ENCODE measurements around the gene TMEM132A.

TMEM132A gene

GRCh38 chr11:60939855-60940254 is 15.6 kb downstream of the TMEM132A start:
- H3K4me1 ChIP-seq (ENCODE audit: control insufficient read depth in 1 of 2, insufficient read depth in 2 of 2, low read length in 2 of 2) = peaks cover 21 to 22% of the 10 kb centered on the region in 2 experiments
- H2BK120ac ChIP-seq (ENCODE audit: insufficient read depth, low read length, poor library complexity) = no peak overlapping the region
- H4K8ac ChIP-seq (ENCODE audit: low read depth, low read length) = no peak overlapping the region
- no peak overlapping the region for H3K4ac ChIP-seq (ENCODE audit: low read depth, low read length)
- DNase-seq = peak; percentile 68 to 85
- H3K9me3 ChIP-seq (ENCODE audit: insufficient read depth, low read depth, low read length) = no peaks in the 10 kb centered on the region
- H3K79me1 ChIP-seq (ENCODE audit: low read length) = peaks cover 11% of the 10 kb centered on the region
- H3K14ac ChIP-seq (ENCODE audit: low read length) = no peak overlapping the region
- no peak overlapping the region for H4K91ac ChIP-seq (ENCODE audit: low read depth, low read length)
- H3K4me3 ChIP-seq (ENCODE audit: low read depth, low read length) = no peak overlapping the region
- no peak overlapping the region for H3K23ac ChIP-seq (ENCODE audit: low read length)
- H3K9ac ChIP-seq (ENCODE audit: low read length) = no peak overlapping the region
- no peaks in the 10 kb centered on the region for H3K79me2 ChIP-seq (ENCODE audit: control insufficient read depth, insufficient read depth, low read length, poor library complexity)
- H3K4me2 ChIP-seq (ENCODE audit: low read length) = no peak overlapping the region
- H3K27me3 ChIP-seq (ENCODE audit: insufficient read depth, low read length) = no peaks in the 10 kb centered on the region
- no peak overlapping the region for H3K27ac ChIP-seq (ENCODE audit: low read depth, low read length)
- H2BK5ac ChIP-seq (ENCODE audit: low read depth, low read length, poor library complexity) = no peak overlapping the region
- no peak overlapping the region for H2AK5ac ChIP-seq (ENCODE audit: low read length)
- peaks cover 20 to 25% of the 10 kb centered on the region in 2 experiments for H3K36me3 ChIP-seq (ENCODE audit: control insufficient read depth in 1 of 2, insufficient read depth in 2 of 2, low read length in 2 of 2)
- no peak overlapping the region for H2BK12ac ChIP-seq (ENCODE audit: low read length)
- H2AFZ ChIP-seq (ENCODE audit: insufficient read depth, low read length, poor library complexity) = no peak overlapping the region
- no CpG with 5 or more reads among the region's 2 CpGs for WGBS (ENCODE audit: extremely low coverage, insufficient coverage, insufficient read length)
- H3K18ac ChIP-seq (ENCODE audit: low read length) = no peak overlapping the region
- no peak overlapping the region for H4K12ac ChIP-seq (ENCODE audit: low read depth, low read length)

GRCh38 chr11:60941371-60942119 is 17.3 kb downstream of the TMEM132A start:
- peaks cover 7 to 8% of the 10 kb centered on the region in 2 experiments for H3K36me3 ChIP-seq (ENCODE audit: control insufficient read depth in 1 of 2, insufficient read depth in 2 of 2, low read length in 2 of 2)
- no peak overlapping the region for H3K9ac ChIP-seq (ENCODE audit: low read length)
- H3K79me2 ChIP-seq (ENCODE audit: control insufficient read depth, insufficient read depth, low read length, poor library complexity) = no peaks in the 10 kb centered on the region
- no peaks in the 10 kb centered on the region for H3K27me3 ChIP-seq (ENCODE audit: insufficient read depth, low read length)
- H2AFZ ChIP-seq (ENCODE audit: insufficient read depth, low read length, poor library complexity) = no peak overlapping the region
- no peak overlapping the region for H2AK5ac ChIP-seq (ENCODE audit: low read length)
- no CpG with 5 or more reads among the region's 6 CpGs for WGBS (ENCODE audit: extremely low coverage, insufficient coverage, insufficient read length)
- no peak overlapping the region for H3K4me3 ChIP-seq (ENCODE audit: low read depth, low read length)
- H4K12ac ChIP-seq (ENCODE audit: low read depth, low read length) = no peak overlapping the region
- peak overlapping the region; percentile 5 for H2BK5ac ChIP-seq (ENCODE audit: low read depth, low read length, poor library complexity)
- H3K4ac ChIP-seq (ENCODE audit: low read depth, low read length) = no peak overlapping the region
- peak in 1 of 2 donors; percentile 41 for DNase-seq
- H3K9me3 ChIP-seq (ENCODE audit: insufficient read depth, low read depth, low read length) = no peaks in the 10 kb centered on the region
- peak overlapping the region; percentile 18 for H4K8ac ChIP-seq (ENCODE audit: low read depth, low read length)
- no peak overlapping the region for H2BK120ac ChIP-seq (ENCODE audit: insufficient read depth, low read length, poor library complexity)
- peaks cover 21 to 22% of the 10 kb centered on the region in 2 experiments for H3K4me1 ChIP-seq (ENCODE audit: control insufficient read depth in 1 of 2, insufficient read depth in 2 of 2, low read length in 2 of 2)
- H2BK12ac ChIP-seq (ENCODE audit: low read length) = peak overlapping the region; percentile 7
- H3K18ac ChIP-seq (ENCODE audit: low read length) = no peak overlapping the region
- H3K14ac ChIP-seq (ENCODE audit: low read length) = peak overlapping the region; percentile 19
- H3K4me2 ChIP-seq (ENCODE audit: low read length) = no peak overlapping the region
- H4K91ac ChIP-seq (ENCODE audit: low read depth, low read length) = no peak overlapping the region
- no peak overlapping the region for H3K23ac ChIP-seq (ENCODE audit: low read length)
- H3K79me1 ChIP-seq (ENCODE audit: low read length) = peaks cover 11% of the 10 kb centered on the region
- H3K27ac ChIP-seq (ENCODE audit: low read depth, low read length) = peak overlapping the region; percentile 24

GRCh38 chr11:60942219-60942618 is 18.0 kb downstream of the TMEM132A start:
- peak overlapping the region; percentile 38 for H3K27ac ChIP-seq (ENCODE audit: low read depth, low read length)
- H3K79me2 ChIP-seq (ENCODE audit: control insufficient read depth, insufficient read depth, low read length, poor library complexity) = no peaks in the 10 kb centered on the region
- no peak overlapping the region for H3K23ac ChIP-seq (ENCODE audit: low read length)
- H3K9ac ChIP-seq (ENCODE audit: low read length) = no peak overlapping the region
- H3K9me3 ChIP-seq (ENCODE audit: insufficient read depth, low read depth, low read length) = no peaks in the 10 kb centered on the region
- peak overlapping the region; percentile 19 for H3K14ac ChIP-seq (ENCODE audit: low read length)
- peaks cover 21 to 22% of the 10 kb centered on the region in 2 experiments for H3K4me1 ChIP-seq (ENCODE audit: control insufficient read depth in 1 of 2, insufficient read depth in 2 of 2, low read length in 2 of 2)
- H2BK5ac ChIP-seq (ENCODE audit: low read depth, low read length, poor library complexity) = peak overlapping the region; percentile 5
- DNase-seq = peak; percentile 91
- H4K12ac ChIP-seq (ENCODE audit: low read depth, low read length) = no peak overlapping the region
- H2AK5ac ChIP-seq (ENCODE audit: low read length) = no peak overlapping the region
- no peak overlapping the region for H3K18ac ChIP-seq (ENCODE audit: low read length)
- H3K36me3 ChIP-seq (ENCODE audit: control insufficient read depth in 1 of 2, insufficient read depth in 2 of 2, low read length in 2 of 2) = peaks cover 1% of the 10 kb centered on the region in 2 experiments
- H2AFZ ChIP-seq (ENCODE audit: insufficient read depth, low read length, poor library complexity) = no peak overlapping the region
- peak overlapping the region; percentile 18 for H4K8ac ChIP-seq (ENCODE audit: low read depth, low read length)
- WGBS (ENCODE audit: extremely low coverage, insufficient coverage, insufficient read length) = no CpG with 5 or more reads among the region's 4 CpGs
- no peak overlapping the region for H2BK120ac ChIP-seq (ENCODE audit: insufficient read depth, low read length, poor library complexity)
- peaks cover 11% of the 10 kb centered on the region for H3K79me1 ChIP-seq (ENCODE audit: low read length)
- no peak overlapping the region for H3K4me2 ChIP-seq (ENCODE audit: low read length)
- H3K27me3 ChIP-seq (ENCODE audit: insufficient read depth, low read length) = no peaks in the 10 kb centered on the region
- H3K4me3 ChIP-seq (ENCODE audit: low read depth, low read length) = no peak overlapping the region
- H3K4ac ChIP-seq (ENCODE audit: low read depth, low read length) = no peak overlapping the region
- H4K91ac ChIP-seq (ENCODE audit: low read depth, low read length) = no peak overlapping the region
- H2BK12ac ChIP-seq (ENCODE audit: low read length) = no peak overlapping the region

- H2BK12ac ChIP-seq (ENCODE audit: low read length) = peak overlapping the region; percentile 51
- no peak overlapping the region for H3K4me2 ChIP-seq (ENCODE audit: low read length)
- H3K9me3 ChIP-seq (ENCODE audit: insufficient read depth, low read depth, low read length) = no peaks in the 10 kb centered on the region
- peak overlapping the region; percentile 58 for H4K91ac ChIP-seq (ENCODE audit: low read depth, low read length)
- no peak overlapping the region for H4K8ac ChIP-seq (ENCODE audit: low read depth, low read length)
- peaks cover 21 to 22% of the 10 kb centered on the region in 2 experiments for H3K4me1 ChIP-seq (ENCODE audit: control insufficient read depth in 1 of 2, insufficient read depth in 2 of 2, low read length in 2 of 2)
- no peak overlapping the region for H4K12ac ChIP-seq (ENCODE audit: low read depth, low read length)
- peak overlapping the region; percentile 11 for H2BK5ac ChIP-seq (ENCODE audit: low read depth, low read length, poor library complexity)
- H3K4ac ChIP-seq (ENCODE audit: low read depth, low read length) = no peak overlapping the region
- no peak overlapping the region for H3K4me3 ChIP-seq (ENCODE audit: low read depth, low read length)
- peak; percentile 84 to 88 for DNase-seq
- H3K79me1 ChIP-seq (ENCODE audit: low read length) = peaks cover 11% of the 10 kb centered on the region
- no CpG with 5 or more reads among the region's 9 CpGs for WGBS (ENCODE audit: extremely low coverage, insufficient coverage, insufficient read length)
- H3K23ac ChIP-seq (ENCODE audit: low read length) = no peak overlapping the region
- H2BK120ac ChIP-seq (ENCODE audit: insufficient read depth, low read length, poor library complexity) = peak overlapping the region; percentile 64
- peak overlapping the region; percentile 69 for H3K18ac ChIP-seq (ENCODE audit: low read length)
- H3K9ac ChIP-seq (ENCODE audit: low read length) = no peak overlapping the region
- no peaks in the 10 kb centered on the region for H3K27me3 ChIP-seq (ENCODE audit: insufficient read depth, low read length)
- H3K36me3 ChIP-seq (ENCODE audit: control insufficient read depth in 1 of 2, insufficient read depth in 2 of 2, low read length in 2 of 2) = no peaks in the 10 kb centered on the region
- peak overlapping the region; percentile 39 for H2AK5ac ChIP-seq (ENCODE audit: low read length)
- H2AFZ ChIP-seq (ENCODE audit: insufficient read depth, low read length, poor library complexity) = no peak overlapping the region
- H3K27ac ChIP-seq (ENCODE audit: low read depth, low read length) = peak overlapping the region; percentile 38
- peak overlapping the region; percentile 74 for H3K14ac ChIP-seq (ENCODE audit: low read length)
- H3K79me2 ChIP-seq (ENCODE audit: control insufficient read depth, insufficient read depth, low read length, poor library complexity) = no peaks in the 10 kb centered on the region
Measured at GRCh38 chr11:60942970-60943565, 18.8 kb downstream of the TMEM132A start.

Measured in trophoblast cell (in vitro differentiated cells and primary cell).